GM19467 (cell line): Measurements from ENCODE around the gene SASH1.
A peak's percentile ranks its signal among the peaks of the same experiment; 100 is the strongest.

Experiments used
- ATAC-seq: cut with Tn5 transposase; IDR thresholded peaks from one replicate; pipeline ENCODE4 v1.9.1; 2021; ENCODE audit warnings: mild to moderate bottlenecking, moderate library complexity; ENCODE audit not compliant: unreplicated experiment

The SASH1 gene

DNA sequence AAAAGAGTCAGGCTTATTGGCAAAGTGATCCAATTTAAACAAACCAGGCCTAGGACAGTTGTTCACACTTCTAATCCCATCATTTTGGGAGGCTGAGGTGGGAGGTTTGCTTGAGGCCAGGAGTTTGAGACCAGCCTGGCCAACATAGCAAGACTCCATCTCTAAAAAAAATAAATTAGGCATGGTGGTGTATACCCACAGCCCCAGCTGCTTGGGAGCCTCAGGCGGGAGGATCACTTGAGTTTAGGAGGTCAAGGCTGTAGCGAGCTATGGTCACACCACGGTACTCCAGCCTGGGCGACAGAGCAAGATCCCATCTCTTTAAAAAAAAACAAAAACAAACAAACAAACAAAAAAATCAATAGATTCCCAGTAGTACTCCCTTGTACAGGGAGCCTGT, 86.8 kb downstream of the SASH1 start:
- no peak for ATAC-seq

DNA sequence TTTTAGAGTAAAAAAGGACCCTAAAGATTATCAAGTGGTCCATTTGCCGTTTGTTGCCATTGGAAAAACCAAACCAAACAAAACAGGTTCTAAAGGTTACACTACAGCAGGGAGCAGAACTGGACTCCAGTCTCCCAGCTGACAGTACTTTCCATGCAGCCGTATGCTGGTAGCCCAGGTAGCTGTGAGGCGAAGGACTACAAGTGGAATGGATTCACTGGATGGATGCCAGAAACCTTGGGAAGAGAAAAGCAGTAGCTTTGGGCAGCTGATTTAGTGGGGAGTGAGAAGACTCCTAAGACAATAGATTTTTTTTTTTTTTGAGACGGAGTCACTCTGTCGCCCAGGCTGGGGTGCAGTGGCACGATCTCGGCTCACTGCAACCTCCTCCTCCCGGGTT, 88.3 kb downstream of the SASH1 start:
- no peak for ATAC-seq

DNA sequence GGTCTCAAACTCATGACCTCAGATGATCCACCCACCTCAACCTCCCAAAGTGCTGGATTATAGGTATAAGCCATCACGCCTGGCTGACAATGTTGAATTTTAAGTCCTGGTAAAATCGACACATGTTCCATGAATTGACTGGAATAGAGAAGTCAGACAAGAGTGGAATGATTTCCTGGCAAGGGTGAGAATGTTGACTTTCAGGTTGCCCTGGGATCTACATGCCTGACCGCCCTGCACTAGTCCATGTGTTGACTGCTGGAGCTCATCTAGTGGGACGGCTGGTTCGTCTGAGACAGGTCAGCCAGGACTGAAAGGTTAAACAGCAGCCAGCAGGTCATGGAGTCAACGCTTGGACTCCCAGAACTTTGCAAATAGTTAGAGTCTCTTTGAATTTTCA, 88.8 kb downstream of the SASH1 start:
- ATAC-seq: no peak

DNA sequence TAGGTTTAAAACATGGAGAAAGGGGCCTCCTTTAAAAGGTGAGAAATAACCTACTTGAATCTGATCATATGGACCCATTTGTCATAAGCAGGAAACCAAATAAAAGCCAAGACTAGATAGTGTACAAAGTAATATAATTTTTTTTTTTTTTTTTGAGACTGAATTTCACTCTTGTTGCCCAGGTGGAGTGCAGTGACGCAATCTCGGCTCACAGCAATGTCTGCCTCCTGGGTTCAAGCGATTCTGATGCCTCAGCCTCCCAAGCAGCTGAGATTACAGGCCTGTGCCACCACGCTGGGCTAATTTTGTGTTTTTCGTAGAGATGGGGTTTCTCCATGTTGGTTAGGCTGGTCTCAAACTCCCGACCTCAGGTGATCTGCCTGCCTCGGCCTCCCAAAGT, 89.2 kb downstream of the SASH1 start:
- ATAC-seq: no peak

DNA sequence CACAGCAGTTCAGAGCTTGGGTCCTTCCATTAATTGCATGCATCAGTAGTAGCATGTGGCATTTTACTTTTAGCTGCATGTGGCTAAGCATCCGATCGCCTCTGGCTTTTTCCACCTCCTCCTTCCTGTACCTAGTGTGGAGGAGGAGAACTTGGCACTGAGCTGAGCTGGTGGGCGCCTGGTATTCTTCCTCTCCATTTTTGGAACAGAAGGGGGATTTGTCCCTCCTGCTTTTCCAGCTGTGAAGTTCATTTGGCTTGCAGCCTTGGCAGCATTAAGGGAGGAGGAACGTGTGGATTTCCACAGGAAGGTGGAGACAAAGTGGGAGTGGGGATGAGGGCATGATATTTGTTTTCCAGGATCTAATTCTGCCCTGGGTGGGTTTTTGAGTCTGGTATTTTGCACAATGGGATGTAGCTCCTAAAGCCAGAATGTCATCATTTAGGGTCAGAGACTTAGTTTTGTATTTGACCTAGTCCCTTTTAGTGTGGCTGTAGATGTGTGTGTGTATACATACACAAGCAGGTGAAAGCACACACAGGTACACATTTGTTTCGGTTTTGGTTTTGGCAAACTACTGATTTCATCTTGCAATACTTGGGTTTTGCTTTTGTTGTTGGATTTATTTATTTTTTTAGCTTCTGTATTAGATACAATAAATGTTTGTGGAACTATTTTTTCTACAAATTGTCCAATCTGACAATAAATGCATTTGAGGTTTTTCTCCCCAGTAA, 90.0 kb downstream of the SASH1 start:
- no peak for ATAC-seq

DNA sequence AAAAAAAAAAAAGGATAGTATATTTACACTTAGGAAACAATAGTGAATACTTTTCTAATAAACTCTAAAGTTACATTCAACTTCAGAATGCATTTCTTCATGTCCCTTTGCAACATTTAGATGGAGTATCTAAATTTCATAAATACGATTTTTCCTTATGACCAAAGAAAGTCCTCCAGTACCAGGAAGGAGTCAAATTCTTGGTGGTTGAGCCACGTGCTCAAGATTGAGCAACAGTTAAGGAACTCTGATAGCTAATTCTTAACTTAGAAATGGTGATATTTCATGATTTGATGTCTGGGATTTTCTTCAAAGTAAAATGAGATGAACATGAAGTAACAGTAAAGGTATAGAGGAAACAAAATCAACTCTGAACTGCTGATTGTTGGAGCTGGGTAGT, 92.7 kb downstream of the SASH1 start:
- ATAC-seq: no peak

DNA sequence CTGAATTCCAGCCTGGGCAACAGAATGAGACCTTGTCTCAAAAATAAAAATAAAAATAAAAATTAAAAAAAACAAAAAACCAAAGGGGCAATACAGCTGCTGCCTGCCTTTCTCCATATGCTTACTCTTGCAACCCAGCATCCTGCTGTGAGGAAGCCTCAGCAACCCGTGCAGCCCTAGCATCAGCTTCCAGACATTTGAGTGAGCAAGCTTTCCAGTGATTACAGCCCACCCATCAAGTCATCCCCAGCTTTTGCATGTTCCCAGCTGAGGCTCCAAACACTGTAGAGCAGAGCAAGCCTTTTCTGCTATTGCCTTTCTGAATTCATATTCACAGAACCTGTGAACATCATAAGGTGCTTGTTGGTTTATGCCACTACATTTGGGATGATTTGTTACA, 93.8 kb downstream of the SASH1 start:
- ATAC-seq: no peak

DNA sequence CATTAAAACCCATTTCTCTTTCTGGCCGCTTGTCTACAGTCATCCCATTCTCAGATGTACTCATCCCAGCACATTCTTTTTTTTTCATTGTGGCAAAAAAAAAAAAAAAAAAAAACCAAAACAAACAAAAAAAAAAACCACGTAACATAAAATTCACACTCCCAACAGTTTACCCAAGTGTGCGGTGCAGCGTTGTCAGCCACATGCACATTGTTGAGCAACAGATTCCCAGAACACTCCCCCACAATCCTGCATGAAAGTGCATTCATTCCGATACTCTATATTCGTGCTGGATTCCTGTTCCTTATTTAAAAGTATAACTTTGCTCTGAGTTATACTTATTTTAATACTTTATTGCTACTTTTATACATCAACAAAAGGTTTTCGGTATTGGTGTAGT, 96.0 kb downstream of the SASH1 start:
- ATAC-seq: no peak

DNA sequence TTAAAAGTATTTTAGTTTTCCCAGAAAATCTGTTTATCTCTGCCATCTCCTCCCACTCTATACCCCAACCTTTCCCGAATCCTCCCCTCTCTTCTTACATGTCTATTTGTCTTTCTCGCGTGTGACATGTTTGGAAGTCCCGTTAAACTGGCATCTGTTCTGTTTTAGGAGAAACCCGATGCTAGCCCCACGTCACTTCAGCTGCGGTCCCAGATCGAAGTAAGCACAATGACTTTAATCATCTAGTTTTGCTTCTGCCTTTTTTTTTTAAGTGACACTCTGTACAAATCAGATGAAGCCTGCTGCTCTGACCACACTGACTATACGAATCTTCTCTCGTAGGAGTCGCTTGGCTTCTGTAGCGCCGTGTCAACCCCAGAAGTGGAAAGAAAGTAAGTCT, 97.4 kb downstream of the SASH1 start:
- ATAC-seq: no peak

DNA sequence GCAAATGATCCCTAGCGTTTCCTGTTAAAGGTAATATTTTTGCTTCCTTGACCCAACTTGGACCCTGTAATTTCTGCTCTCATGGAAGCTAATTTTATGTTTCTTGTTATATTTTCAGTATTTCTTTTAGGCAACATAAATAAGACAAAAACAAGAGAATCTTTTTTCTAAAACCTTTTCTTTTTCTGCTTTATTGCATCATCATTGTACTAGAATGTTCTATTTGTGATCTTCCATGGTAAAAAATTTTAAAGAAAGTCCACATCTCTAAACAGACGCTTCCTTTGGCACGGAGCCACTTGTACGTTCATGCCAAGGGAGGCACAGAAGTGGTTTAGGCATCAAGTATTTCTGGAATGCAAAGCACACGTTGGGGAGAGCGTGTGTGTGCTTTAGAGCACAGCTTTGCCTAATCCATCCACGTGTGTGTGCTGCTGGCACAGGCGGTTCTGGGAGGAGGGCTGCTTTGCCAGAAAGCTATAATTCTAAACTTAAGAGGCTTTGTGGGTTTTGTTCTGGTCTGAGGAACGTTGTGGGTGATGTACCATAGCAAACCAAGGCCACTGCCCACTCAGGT, 98.3 kb downstream of the SASH1 start:
- ATAC-seq: no peak

DNA sequence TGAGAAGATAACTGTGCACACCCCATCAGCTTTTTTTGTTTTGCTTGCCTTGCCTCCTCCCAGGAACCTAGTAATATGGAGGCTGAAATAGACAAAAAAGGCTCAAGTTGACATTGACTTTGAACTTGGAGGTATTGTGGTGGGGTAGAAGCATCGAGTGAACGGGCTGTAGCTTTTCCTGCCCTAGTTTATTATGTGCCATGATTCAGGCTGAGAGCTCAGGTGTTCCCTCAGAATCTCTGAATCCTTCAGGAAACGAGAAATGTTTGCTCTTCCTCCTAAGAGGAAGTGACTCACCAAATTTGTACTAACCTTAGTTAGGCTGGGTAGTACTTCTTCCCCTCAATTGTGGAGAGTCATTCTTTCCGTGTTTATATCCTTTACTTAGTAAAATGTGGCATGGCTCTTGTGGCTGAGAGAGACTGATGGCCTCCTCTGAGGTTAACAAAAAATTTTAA, 98.8 kb downstream of the SASH1 start:
- no peak for ATAC-seq

DNA sequence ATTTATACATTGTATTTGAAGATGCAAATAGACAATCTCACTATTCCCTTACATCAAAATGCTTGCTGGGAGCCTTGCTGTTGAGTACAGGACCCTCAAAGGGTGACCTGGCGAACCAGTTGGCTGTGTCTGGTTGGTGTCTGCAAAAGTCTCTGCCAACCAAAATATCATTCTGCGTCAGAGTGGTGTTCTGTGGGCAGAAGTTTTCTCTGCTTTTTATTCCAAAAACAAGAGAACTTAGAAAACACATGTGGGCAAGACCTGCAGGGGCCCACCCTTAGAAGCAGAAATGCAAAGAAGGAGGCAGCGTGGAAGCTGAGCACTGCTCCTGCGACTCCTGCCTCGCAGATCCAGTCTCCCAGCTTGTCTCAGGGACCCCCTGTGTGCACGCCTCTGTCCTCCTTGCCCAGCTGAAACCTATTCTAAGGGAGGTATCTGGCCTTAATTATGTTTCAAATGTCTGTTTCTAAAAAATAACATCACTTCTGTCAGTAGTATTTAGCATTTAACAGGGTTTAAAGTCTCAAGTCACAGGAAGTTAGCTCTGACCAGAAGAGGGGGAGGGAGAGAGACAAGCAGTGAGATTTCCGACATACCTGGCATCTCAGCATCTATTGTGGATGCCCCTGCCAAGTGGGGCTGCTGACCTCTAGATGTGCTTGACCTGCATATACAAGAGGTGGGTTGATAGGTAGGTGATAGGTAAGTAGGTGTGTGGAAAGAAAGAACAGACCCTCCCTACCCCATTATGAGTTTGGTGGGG, 101.3 kb downstream of the SASH1 start:
- no peak for ATAC-seq

DNA sequence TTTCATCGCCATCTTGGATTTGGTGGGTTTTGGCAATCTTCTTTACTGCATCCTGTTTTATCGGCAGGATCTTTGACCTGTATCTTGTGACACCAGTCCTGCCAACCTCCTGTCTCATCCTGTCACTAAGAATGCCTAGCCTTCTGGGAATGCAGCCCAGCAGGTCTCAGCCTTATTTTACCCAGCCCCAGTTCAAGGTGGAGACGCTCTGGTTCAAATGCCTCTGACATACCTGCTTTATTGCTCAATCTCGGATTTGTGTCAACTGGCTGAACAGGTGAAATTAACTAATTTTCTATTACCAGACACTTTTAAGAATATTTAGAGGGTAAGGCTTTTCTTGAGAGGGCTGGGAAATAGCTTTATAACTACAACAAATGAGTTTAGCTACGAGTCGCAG, 102.5 kb downstream of the SASH1 start:
- ATAC-seq: no peak

DNA sequence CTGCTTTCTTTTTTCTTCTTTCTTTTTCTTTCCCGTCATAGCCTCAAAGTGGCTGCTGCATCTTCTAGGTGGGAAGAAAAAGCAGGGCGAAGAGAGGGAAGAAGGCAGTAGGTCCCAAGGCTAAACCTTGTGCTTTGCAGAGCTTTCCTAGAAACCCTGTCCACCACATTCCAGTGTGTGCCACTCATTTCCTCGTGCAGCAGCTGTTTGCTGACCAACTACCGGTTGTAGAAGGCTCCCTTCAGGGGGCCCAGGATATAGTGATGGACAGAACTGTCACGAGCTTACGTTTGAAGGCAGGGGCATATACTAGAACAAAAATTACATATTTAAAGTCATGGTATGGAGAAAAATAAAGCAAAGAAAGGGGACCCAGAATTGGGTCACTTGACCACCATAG, 103.0 kb downstream of the SASH1 start:
- no peak for ATAC-seq

DNA sequence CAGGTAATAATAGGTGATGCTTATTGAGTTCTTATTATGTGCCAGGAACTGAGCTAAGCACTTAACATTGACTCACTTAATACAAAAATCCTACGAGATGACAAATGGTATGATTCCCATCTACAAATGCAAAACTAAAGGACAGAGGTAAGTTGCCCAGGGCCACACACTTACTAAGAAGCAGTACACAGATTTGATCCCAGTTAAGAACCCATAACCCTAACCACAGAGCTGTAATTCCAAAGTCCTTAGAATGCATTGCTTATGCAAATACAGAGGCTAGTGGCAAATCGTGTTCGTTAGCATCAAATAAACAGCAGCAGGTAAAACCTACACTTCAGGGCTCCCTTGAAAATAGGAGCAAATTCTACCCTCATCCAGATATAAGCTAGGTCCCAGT, 104.0 kb downstream of the SASH1 start:
- ATAC-seq: no peak

DNA sequence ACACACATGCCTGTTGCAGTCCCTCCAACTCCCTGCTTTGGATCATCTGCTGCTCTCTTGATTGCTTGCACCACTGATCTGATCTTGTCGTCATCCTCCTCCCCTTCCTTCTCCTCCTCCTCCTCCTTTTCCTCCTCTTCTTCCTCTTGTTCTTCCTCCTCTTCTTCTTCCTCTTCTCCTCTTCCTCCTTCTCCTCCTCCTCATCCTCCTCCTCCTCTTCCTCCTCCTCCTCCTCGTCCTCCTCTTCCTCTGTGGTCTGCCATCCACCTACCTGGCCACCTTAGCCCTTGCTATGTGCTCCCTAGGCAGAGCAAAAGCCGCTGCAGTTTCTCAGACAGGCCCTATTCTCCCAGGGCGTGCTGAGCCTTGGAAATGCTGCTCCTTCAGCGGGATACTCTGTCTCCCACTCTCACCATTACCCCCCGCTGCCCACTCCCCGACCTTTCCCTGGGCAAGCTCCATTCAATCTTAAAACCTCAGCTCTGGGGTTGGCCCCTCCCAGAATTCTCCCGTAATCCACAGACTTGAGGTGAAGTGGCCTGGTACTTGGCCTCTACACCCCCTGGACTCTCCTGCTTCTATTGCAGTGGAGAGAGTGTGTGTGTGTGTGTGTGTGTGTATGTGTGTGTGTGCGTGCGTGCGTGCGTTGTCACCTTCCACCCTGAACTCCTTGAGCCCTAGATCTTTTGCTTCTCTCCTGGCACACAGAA, 105.0 kb downstream of the SASH1 start:
- no peak for ATAC-seq

DNA sequence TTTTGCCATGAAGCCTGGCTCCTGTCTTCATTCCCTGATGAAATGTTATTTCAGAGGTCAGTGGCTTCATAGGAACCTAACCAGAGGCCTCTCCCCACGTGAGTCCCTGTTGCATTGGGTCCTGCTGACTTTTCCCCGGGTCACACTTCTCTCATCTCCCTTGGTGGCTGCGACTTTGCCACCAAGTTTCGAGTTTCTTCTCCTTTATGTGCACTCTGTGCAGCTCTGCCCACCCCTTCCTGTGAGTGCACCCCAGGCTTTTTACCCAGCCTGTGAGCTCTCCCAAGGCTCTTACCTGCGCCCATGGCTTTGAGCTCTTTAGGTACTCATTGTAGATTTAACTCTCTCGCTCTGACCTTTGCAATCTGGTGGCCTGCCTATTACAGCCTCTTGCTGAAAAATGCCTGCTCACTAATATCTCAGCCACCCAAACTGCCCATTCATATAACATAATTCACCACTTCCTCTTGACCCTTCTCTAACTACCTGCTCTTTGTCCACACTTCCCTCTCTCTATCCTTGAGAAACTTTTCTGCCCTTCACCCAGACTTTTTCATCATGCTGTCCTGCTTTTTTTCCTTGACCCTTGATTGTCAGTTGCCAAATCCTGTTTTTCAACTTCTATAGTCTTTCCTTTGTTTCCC, 105.9 kb downstream of the SASH1 start:
- ATAC-seq: no peak

DNA sequence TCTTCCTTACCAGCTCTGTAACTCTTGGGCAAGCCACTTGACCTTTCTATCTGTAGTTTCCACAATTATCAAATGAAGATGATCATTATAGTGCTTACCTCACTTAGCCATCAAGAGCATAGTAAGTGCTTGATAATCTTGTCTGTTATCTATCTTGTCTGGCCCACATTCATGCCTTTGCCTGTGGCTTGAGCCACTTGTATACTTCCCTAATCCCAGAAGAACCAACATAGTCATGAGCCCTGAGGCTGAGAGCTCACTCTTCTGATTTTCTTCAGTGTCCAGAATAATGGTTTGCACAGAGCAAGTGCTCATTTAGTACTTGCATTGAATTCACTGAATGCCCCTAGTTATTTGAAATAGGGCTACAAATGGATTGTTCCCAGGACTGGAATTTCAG, 108.2 kb downstream of the SASH1 start:
- no peak for ATAC-seq

DNA sequence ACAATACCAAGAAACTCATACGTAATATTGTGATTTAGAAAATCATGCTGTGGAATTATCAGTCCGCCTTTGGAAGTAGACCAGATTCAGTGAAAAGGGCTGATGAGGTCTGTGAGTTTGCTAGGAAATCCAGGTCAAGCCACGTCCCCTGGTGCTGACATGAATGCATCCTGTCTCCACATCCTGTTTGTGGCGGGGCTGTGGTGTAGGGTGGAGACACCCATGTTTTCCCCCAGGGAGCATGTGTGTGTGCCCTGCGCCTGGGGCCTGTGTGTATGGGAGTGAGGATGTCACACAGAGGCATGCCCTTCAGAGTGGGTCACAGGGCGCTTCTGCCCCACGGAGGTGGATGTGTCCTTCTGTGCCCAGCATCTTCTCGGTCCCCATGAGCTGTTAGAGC, 109.1 kb downstream of the SASH1 start:
- ATAC-seq: peak; percentile 72

DNA sequence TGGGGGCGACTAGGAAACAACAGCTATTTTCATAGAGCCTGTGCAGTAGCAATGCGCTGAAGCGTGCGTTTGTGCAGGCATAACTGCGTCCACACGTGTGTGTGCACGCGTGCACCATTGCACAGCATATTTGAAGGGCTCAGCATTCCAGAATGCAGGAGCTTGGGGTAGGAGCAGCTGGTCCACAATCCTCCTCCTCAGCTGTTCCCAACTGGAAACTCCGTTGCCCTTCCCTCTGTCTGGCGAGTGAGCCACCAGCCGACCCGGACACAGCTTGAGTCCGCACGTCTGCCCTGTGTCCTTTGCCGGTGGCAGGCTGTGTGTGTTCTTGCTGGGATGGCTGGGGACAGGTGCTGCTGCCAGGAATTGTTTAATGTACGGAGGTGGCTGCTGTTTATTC, 110.2 kb downstream of the SASH1 start:
- ATAC-seq: no peak

DNA sequence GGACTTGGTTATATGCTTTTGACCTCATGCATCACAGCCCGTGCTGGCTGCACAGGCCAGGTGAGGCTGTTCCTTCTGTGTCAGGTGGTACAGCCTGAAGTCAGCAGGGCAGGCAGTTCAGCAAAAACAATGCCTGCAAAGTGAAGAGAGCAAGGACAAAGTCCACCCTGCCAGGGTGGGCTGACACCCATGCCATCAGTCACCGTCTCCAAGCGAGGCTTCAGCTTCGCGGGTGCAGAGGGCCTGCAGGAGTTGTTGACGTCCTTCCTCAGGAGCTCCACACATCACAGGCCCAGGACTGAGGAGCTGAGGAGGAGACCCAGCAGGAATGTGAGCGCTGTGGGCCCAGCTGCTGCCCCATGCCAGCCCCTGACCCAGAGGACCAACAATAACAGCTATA, 111.3 kb downstream of the SASH1 start:
- no peak for ATAC-seq
